SK-N-MC (cell line): ENCODE results near the gene FOXP4.

Experiments
- DNase-seq: peaks from one replicate; pipeline ENCODE4 v3.0.0-alpha.2; 2011; ENCODE audit warnings: low read depth, low spot score
- H3K27ac ChIP-seq: fragments of 200-600 bp; sonication (generic); 2 replicates; pipeline ENCODE4 v1.5.1; 2016; ENCODE audit warnings: mixed run types
- H3K36me3 ChIP-seq: fragments of 200-600 bp; sonication (generic); 2 replicates; pipeline ENCODE4 v1.6.1; 2017; ENCODE audit warnings: antibody characterized with exemption, low read length, mixed read lengths; ENCODE audit not compliant: insufficient read depth
- H3K4me3 ChIP-seq: fragments of 200-600 bp; sonication (generic); 2 replicates; pipeline ENCODE4 v1.5.1; 2016
- H3K9ac ChIP-seq: fragments of 200-600 bp; sonication (generic); 2 replicates; pipeline ENCODE4 v1.8.0; 2017; ENCODE audit warnings: mixed run types, mixed read lengths; ENCODE audit not compliant: insufficient read length
- H3K9me3 ChIP-seq: fragments of 200-600 bp; sonication (generic); 2 replicates; pipeline ENCODE4 v1.6.1; 2017; ENCODE audit warnings: low read depth, mild to moderate bottlenecking, antibody characterized with exemption, low read length, moderate library complexity, mixed read lengths
- EZH2 ChIP-seq: fragments of 200-600 bp; sonication (generic); IDR thresholded peaks from one replicate; pipeline ENCODE4 v1.6.1; 2017; ENCODE audit warnings: antibody characterized with exemption
- FOXP2 ChIP-seq: optimal IDR thresholded peaks from 2 replicates; pipeline ENCODE3; 2011; ENCODE audit warnings: mild to moderate bottlenecking, moderate library complexity; ENCODE audit not compliant: insufficient read depth; ENCODE audit errors: extremely low read length, control extremely low read depth
- POLR2AphosphoS5 ChIP-seq: IDR thresholded peaks from 2 replicates; pipeline ENCODE4 v1.6.1; 2012; ENCODE audit warnings: mild to moderate bottlenecking, low read depth, low read length, borderline replicate concordance

FOXP4 gene

GRCh38 chr6:41621802-41622201 lies 75.6 kb downstream of the FOXP4 start:
- Histone ChIP-seq H3K36me3 (no peaks in the 10 kb centered on the region), H3K9ac (no peak overlapping the region), H3K4me3 (no peak overlapping the region), H3K27ac (no peak overlapping the region), H3K9me3 (peaks cover 6% of the 10 kb centered on the region; the same call in 1 of the 2 replicates)
- DNase-seq: no peak
- TF ChIP-seq FOXP2: no peak
- no peak for TF ChIP-seq EZH2

DNA sequence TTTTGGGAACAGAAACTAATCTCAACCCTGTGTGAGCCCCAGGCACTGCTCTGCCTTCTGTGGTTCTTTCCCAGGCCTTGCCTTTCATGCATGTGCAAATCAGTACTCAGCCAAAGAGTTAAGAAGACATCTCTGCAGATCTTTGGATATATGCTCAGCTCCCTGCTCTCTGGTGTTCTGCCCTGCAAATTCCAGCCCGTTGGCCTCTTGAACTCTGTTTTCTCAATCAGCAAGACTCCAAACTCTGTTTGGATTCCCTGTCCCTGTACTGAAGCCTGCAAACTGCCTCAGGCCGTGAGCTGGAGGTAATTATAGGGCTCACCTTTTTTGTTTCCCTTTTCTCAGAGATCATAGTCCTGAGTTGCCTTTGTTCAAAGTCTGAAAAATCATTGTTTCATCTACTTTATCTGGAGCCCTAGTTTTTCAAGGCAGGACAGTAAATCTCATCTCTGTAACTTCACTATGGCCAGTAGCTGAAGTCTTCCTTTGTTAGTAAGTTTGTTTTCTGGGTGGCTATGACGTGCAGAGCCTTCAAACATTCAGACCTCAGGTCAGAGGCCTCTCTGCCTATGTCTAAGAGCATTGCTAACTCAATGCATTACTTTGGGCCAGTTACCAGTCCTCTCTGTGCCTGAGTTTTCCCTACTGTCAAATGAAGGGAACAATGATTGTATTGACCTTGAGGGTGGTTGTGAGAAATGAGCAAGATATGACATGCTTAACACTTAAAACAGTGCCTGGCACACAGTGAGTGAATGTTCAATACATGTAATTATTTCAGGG lies 76.2 kb downstream of the FOXP4 start:
- DNase-seq: no peak
- TF ChIP-seq POLR2AphosphoS5 (no peak), FOXP2 (no peak)
- H3K9me3 ChIP-seq: peaks cover 6% of the 10 kb centered on the region; the same call in 1 of the 2 replicates
- H3K27ac ChIP-seq: no peak overlapping the region
- H3K9ac ChIP-seq: no peak overlapping the region
- no peak overlapping the region for H3K4me3 ChIP-seq
- no peaks in the 10 kb centered on the region for H3K36me3 ChIP-seq

- no peak overlapping the region for H3K9ac ChIP-seq
- no peak overlapping the region for H3K4me3 ChIP-seq
- H3K36me3 ChIP-seq: no peaks in the 10 kb centered on the region
- DNase-seq: no peak
- H3K27ac ChIP-seq: no peak overlapping the region
- TF ChIP-seq FOXP2: no peak
- TF ChIP-seq EZH2: no peak
- no peak for TF ChIP-seq POLR2AphosphoS5
- peaks cover 6% of the 10 kb centered on the region; the same call in 1 of the 2 replicates for H3K9me3 ChIP-seq
Measured at GRCh38 chr6:41623330-41623729, 77.1 kb downstream of the FOXP4 start.

GRCh38 chr6:41624621-41625380 lies 78.6 kb downstream of the FOXP4 start:
- no peak for DNase-seq
- peak overlapping the region; percentile 20; the same call in 1 of the 2 replicates for H3K4me3 ChIP-seq
- H3K36me3 ChIP-seq: no peaks in the 10 kb centered on the region
- H3K9ac ChIP-seq: peak overlapping the region; percentile 18
- H3K9me3 ChIP-seq: peaks cover 6% of the 10 kb centered on the region; the same call in 1 of the 2 replicates
- TF ChIP-seq POLR2AphosphoS5 (no peak), FOXP2 (no peak), EZH2 (no peak)
- H3K27ac ChIP-seq: peak overlapping the region; percentile 70

DNA sequence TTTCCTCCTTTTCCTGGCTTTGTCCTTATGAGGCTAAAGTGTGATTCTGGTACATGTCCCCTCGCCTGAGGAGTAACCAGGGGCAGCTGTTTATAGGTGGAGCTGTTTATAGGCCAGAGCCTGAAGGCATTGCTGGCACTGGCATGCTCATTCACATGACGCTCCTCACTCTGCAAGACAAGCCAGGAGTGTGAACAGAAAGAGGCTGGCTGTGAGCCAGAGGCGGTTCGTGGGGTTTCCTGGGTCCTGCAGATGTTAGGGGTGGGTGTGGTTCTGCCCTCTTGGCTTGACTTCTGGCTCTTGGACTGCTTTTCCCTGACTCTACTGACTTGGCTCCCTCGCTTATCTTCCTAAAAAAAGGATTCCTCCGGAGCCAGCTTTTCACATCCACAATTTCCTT lies 79.3 kb downstream of the FOXP4 start:
- peak overlapping the region; percentile 70 for H3K27ac ChIP-seq
- peaks cover 6% of the 10 kb centered on the region; the same call in 1 of the 2 replicates for H3K9me3 ChIP-seq
- H3K9ac ChIP-seq: peak overlapping the region; percentile 18
- DNase-seq: no peak
- H3K36me3 ChIP-seq: no peaks in the 10 kb centered on the region
- peak overlapping the region; percentile 20; the same call in 1 of the 2 replicates for H3K4me3 ChIP-seq
- TF ChIP-seq POLR2AphosphoS5 (no peak), FOXP2 (no peak), EZH2 (no peak)

DNA sequence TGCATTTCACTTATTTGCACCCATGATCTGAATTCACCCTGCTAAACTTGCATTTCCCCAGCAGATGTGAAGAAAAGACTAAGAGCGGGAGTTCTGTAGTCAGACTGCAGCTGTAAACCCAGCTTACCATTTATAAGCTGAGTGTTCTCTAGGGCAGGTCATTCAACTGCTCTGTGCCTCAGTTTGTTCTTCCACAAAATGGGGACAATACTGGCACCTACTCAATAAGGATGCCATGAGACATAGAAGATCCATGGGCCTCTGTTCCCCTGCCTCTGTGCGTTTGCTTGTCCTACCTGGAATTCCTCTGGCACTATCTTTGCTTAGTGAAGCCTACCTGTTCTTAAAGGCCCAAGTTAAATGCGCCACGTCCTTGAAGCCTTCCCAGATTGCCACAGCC lies 79.8 kb downstream of the FOXP4 start:
- H3K4me3 ChIP-seq: no peak overlapping the region
- H3K36me3 ChIP-seq: no peaks in the 10 kb centered on the region
- TF ChIP-seq EZH2 (no peak), FOXP2 (no peak), POLR2AphosphoS5 (no peak)
- peak overlapping the region; percentile 70; the same call in 1 of the 2 replicates for H3K27ac ChIP-seq
- H3K9ac ChIP-seq: no peak overlapping the region
- DNase-seq: no peak
- peaks cover 6% of the 10 kb centered on the region; the same call in 1 of the 2 replicates for H3K9me3 ChIP-seq

DNA sequence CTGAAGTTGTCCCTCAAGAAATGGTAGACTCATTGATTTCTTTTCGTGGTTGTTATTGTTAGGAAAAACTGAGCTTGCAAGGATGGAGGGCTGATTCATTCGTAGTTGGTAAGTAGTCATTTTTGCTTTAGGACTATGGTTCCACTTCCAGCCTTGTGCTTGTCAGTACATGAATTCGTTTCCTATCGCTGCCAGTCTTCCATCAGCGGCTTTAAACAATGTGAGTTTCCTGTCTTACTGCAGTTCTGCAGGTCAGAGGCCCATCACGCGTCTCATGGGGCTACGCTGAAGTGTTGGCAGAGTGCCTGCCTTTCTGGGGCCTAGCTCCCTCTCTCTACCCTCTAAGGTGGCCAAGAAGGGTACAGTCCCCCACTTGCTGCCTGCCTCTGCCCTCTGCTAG lies 80.7 kb downstream of the FOXP4 start:
- Histone ChIP-seq H3K36me3 (no peaks in the 10 kb centered on the region), H3K4me3 (no peak overlapping the region), H3K27ac (peak overlapping the region; percentile 52), H3K9me3 (no peaks in the 10 kb centered on the region; the same call in 1 of the 2 replicates), H3K9ac (no peak overlapping the region)
- DNase-seq: no peak
- TF ChIP-seq POLR2AphosphoS5: no peak
- no peak for TF ChIP-seq EZH2
- TF ChIP-seq FOXP2: no peak

GRCh38 chr6:41629128-41629527 lies 82.9 kb downstream of the FOXP4 start:
- no peaks in the 10 kb centered on the region for H3K36me3 ChIP-seq
- no peak overlapping the region for H3K27ac ChIP-seq
- no peaks in the 10 kb centered on the region for H3K9me3 ChIP-seq
- no peak for DNase-seq
- H3K4me3 ChIP-seq: no peak overlapping the region
- TF ChIP-seq FOXP2 (no peak), EZH2 (no peak), POLR2AphosphoS5 (no peak)
- H3K9ac ChIP-seq: no peak overlapping the region
